Uterus (tissue), 4 donors: ENCODE results near the gene TCERG1. TPM values are rescaled to one million over a fixed set of nuclear protein-coding genes. Genes with fewer than 3 reads are reported as not detected.

Experiments
- DNase-seq, 2 donors: peaks; one replicate each; pipeline ENCODE4 v3.0.0-alpha.2; 2019 to 2020
- H3K27ac ChIP-seq, 2 donors: fragments of 200-600 bp; sonication (generic); 1 replicate in 1 of 2; 2 replicates in 1 of 2; pipeline ENCODE4 v1.5.1; 2016 to 2018
- H3K27me3 ChIP-seq, 2 donors: fragments of 200-600 bp; sonication (generic); one replicate each; pipeline ENCODE4 v1.5.1; 2018 to 2019; ENCODE audit warnings: control low read depth in 1 of 2
- H3K36me3 ChIP-seq, 2 donors: fragments of 200-600 bp; sonication (generic); one replicate each; pipeline ENCODE4 v1.5.1; 2019; ENCODE audit warnings: control low read depth in 1 of 2
- H3K4me1 ChIP-seq, 2 donors: fragments of 200-600 bp; sonication (generic); one replicate each; pipeline ENCODE4 v1.5.1; 2018 to 2019; ENCODE audit warnings: control low read depth in 1 of 2
- H3K4me3 ChIP-seq, 2 donors: fragments of 200-600 bp; sonication (generic); 1 replicate in 1 of 2; 2 replicates in 1 of 2; pipeline ENCODE4 v1.5.1; 2018 to 2019; ENCODE audit warnings: mild to moderate bottlenecking in 1 of 2
- H3K9me3 ChIP-seq, 2 donors: fragments of 200-600 bp; sonication (generic); one replicate each; pipeline ENCODE4 v1.5.1; 2019; ENCODE audit warnings: control low read depth in 1 of 2
- CTCF ChIP-seq, 4 experiments: fragments of 200-600 bp in 2 of 4; fragments of 450-650 bp in 2 of 4; sonication (generic) in 2 of 4; IDR thresholded peaks; one replicate each; pipeline ENCODE4 v1.5.1; 2016 to 2019; ENCODE audit warnings: antibody characterized with exemption in 4 of 4, mild to moderate bottlenecking in 2 of 4, moderate library complexity in 1 of 4
- POLR2A ChIP-seq, 2 donors: fragments of 450-650 bp; IDR thresholded peaks; one replicate each; pipeline ENCODE4 v1.6.1; 2016; ENCODE audit warnings: antibody characterized with exemption in 2 of 2, mild to moderate bottlenecking in 1 of 2, moderate library complexity in 1 of 2
- intact Hi-C: fragments of 100-400 bp; cut with DNase I; formaldehyde crosslinking; loops from one replicate; pipeline ENCODE4 v1.15.1; 2023; ENCODE audit warnings: low total_unique reads
- total RNA-seq, 4 donors: library from RNA; depleted of rRNA in 3 of 4; stranded (reverse); fragments of >200 nt in 3 of 4; gene quantifications; one replicate each; pipeline versions ENCODE4 v1.1.0 to v1.2.4, GENCODE V29; 2014 to 2023
- donor health status: DM: yes; HTN: yes; CAD: no.

Gene TCERG1
- total RNA-seq, 4 donors from 2014 or later, result 49.7 to 109 (median 77.7) TPM

- Histone ChIP-seq H3K27ac (no peak overlapping the region), H3K4me1 (no peaks in the 10 kb centered on the region), H3K4me3 (no peak overlapping the region), H3K9me3 (no peaks in the 10 kb centered on the region), H3K27me3 (no peaks in the 10 kb centered on the region), H3K36me3 (no peaks in the 10 kb centered on the region)
- DNase-seq, result no peak
- TF ChIP-seq POLR2A (IDR thresholded peaks at IDR 0.05) (no peak), CTCF (IDR thresholded peaks at IDR 0.05) (no peak)
- intact Hi-C loops, result no loop called here
Observed at GRCh38 chr5:146507428-146507827, 60.3 kb downstream of the TCERG1 start.

- Histone ChIP-seq H3K27ac (no peak overlapping the region), H3K4me1 (no peaks in the 10 kb centered on the region), H3K4me3 (no peak overlapping the region), H3K9me3 (no peaks in the 10 kb centered on the region), H3K27me3 (no peaks in the 10 kb centered on the region), H3K36me3 (no peaks in the 10 kb centered on the region)
- TF ChIP-seq CTCF (IDR thresholded peaks at IDR 0.05) (no peak), POLR2A (IDR thresholded peaks at IDR 0.05) (no peak)
- intact Hi-C loops, result no loop called here
- DNase-seq, result no peak
Observed at GRCh38 chr5:146510559-146511125, 63.5 kb downstream of the TCERG1 start.

GRCh38 chr5:146513462-146513861 lies 66.3 kb downstream of the TCERG1 start:
- TF ChIP-seq CTCF (IDR thresholded peaks at IDR 0.05) (no peak), POLR2A (IDR thresholded peaks at IDR 0.05) (no peak)
- Histone ChIP-seq H3K4me1 (no peaks in the 10 kb centered on the region), H3K9me3 (no peaks in the 10 kb centered on the region), H3K27ac (no peak overlapping the region), H3K36me3 (no peaks in the 10 kb centered on the region), H3K4me3 (no peak overlapping the region), H3K27me3 (no peaks in the 10 kb centered on the region)
- intact Hi-C loops, result no loop called here
- no peak for DNase-seq

GRCh38 chr5:146514575-146514974 lies 67.4 kb downstream of the TCERG1 start:
- Histone ChIP-seq H3K27ac (no peak overlapping the region), H3K27me3 (no peaks in the 10 kb centered on the region), H3K4me3 (no peak overlapping the region), H3K4me1 (no peaks in the 10 kb centered on the region), H3K36me3 (no peaks in the 10 kb centered on the region), H3K9me3 (no peaks in the 10 kb centered on the region)
- intact Hi-C loops, result no loop called here
- no peak for DNase-seq
- TF ChIP-seq CTCF (IDR thresholded peaks at IDR 0.05), result no peak
- no peak for TF ChIP-seq POLR2A (IDR thresholded peaks at IDR 0.05)

- Histone ChIP-seq H3K9me3 (no peaks in the 10 kb centered on the region), H3K4me1 (no peaks in the 10 kb centered on the region), H3K27me3 (no peaks in the 10 kb centered on the region), H3K4me3 (no peak overlapping the region), H3K36me3 (no peaks in the 10 kb centered on the region), H3K27ac (no peak overlapping the region)
- no peak for TF ChIP-seq CTCF (IDR thresholded peaks at IDR 0.05)
- no peak for TF ChIP-seq POLR2A (IDR thresholded peaks at IDR 0.05)
- intact Hi-C loops, result no loop called here
- no peak for DNase-seq
Observed at GRCh38 chr5:146515473-146516150, 68.5 kb downstream of the TCERG1 start.
